Osteoblast (primary cell): Measurements from ENCODE around the gene CD44. TPM values are rescaled to one million over a fixed set of nuclear protein-coding genes. Genes with fewer than 3 reads are reported as not detected.

Experiments used
- DNase-seq: peaks from one replicate; pipeline ENCODE4 v3.0.0; 2011; ENCODE audit warnings: low spot score, mixed read lengths; ENCODE audit not compliant: insufficient read length; ENCODE audit errors: missing footprints
- H2AFZ ChIP-seq: 2 replicates; pipeline ENCODE4 v1.6.0; 2011; ENCODE audit warnings: mild to moderate bottlenecking, low read length
- H3K27ac ChIP-seq: 2 replicates; pipeline ENCODE4 v1.5.1; 2011; ENCODE audit warnings: mild to moderate bottlenecking, low read depth, low read length, moderate library complexity
- H3K27me3 ChIP-seq: 2 replicates; pipeline ENCODE4 v1.6.0; 2012; ENCODE audit warnings: mild to moderate bottlenecking, control low read depth, inconsistent platforms, low read length, moderate library complexity; ENCODE audit not compliant: insufficient read depth
- H3K36me3 ChIP-seq: 2 replicates; pipeline ENCODE4 v1.5.1; 2011; ENCODE audit warnings: mild to moderate bottlenecking, low read length, control low read depth, moderate library complexity; ENCODE audit not compliant: insufficient read depth
- H3K4me1 ChIP-seq: 2 replicates; pipeline ENCODE4 v1.5.1; 2011; ENCODE audit warnings: mild to moderate bottlenecking, low read length, control low read depth, moderate library complexity; ENCODE audit not compliant: insufficient read depth
- H3K4me2 ChIP-seq: 2 replicates; pipeline ENCODE4 v1.6.0; 2011; ENCODE audit warnings: mild to moderate bottlenecking, low read length; ENCODE audit not compliant: insufficient read depth
- H3K4me3 ChIP-seq: fragments of 200-600 bp; sonication (generic); 3 replicates; pipeline ENCODE4 v1.5.1; 2012; ENCODE audit warnings: mild to moderate bottlenecking, low read length, inconsistent platforms; ENCODE audit not compliant: insufficient read depth
- H3K79me2 ChIP-seq: 2 replicates; pipeline ENCODE4 v1.6.0; 2012; ENCODE audit warnings: mild to moderate bottlenecking, low read length, control low read depth, inconsistent platforms; ENCODE audit not compliant: insufficient read depth
- H3K9me3 ChIP-seq: 2 replicates; pipeline ENCODE4 v1.5.1; 2011; ENCODE audit warnings: low read depth, low read length, control low read depth
- H4K20me1 ChIP-seq: 2 replicates; pipeline ENCODE4 v1.6.0; 2012; ENCODE audit warnings: mild to moderate bottlenecking, low read length, control low read depth; ENCODE audit not compliant: insufficient read depth
- CTCF ChIP-seq: IDR thresholded peaks from 2 replicates; pipeline ENCODE4 v1.5.1; 2011; ENCODE audit warnings: mild to moderate bottlenecking, low read depth, low read length, moderate library complexity; ENCODE audit errors: extremely low read depth
- total RNA-seq: library from RNA; depleted of rRNA; stranded (reverse); fragments of >200 nt; gene quantifications from 2 replicates; pipeline ENCODE4 v1.2.3, GENCODE V29; 2012

Gene CD44
- total RNA-seq, 1 donor = 238 TPM

- DNase-seq = no peak
Observed at GRCh38 chr11:35248558-35249323, 109.8 kb downstream of the CD44 start.

GRCh38 chr11:35250192-35250591 is 111.2 kb downstream of the CD44 start:
- TF ChIP-seq CTCF = no peak
- H3K79me2 ChIP-seq = no peaks in the 10 kb centered on the region
- no peak for DNase-seq
- no peak overlapping the region for H3K4me3 ChIP-seq
- H4K20me1 ChIP-seq = no peaks in the 10 kb centered on the region
- H3K36me3 ChIP-seq = no peaks in the 10 kb centered on the region
- no peak overlapping the region for H3K4me2 ChIP-seq
- H3K27ac ChIP-seq = no peak overlapping the region
- H2AFZ ChIP-seq = no peak overlapping the region
- peaks cover 7% of the 10 kb centered on the region for H3K4me1 ChIP-seq
- no peaks in the 10 kb centered on the region for H3K27me3 ChIP-seq
- H3K9me3 ChIP-seq = peaks cover 2% of the 10 kb centered on the region

More at GRCh38 chr11:35248558-35249323, 109.8 kb downstream of the CD44 start:
- Histone ChIP-seq H3K79me2 (no peaks in the 10 kb centered on the region), H2AFZ (no peak overlapping the region), H3K4me2 (no peak overlapping the region), H3K27me3 (no peaks in the 10 kb centered on the region), H3K9me3 (peaks cover 2% of the 10 kb centered on the region), H3K27ac (no peak overlapping the region), H3K36me3 (no peaks in the 10 kb centered on the region), H3K4me3 (no peak overlapping the region), H3K4me1 (peaks cover 7% of the 10 kb centered on the region), H4K20me1 (no peaks in the 10 kb centered on the region)
- TF ChIP-seq CTCF = no peak

GRCh38 chr11:35250621-35251020 is 111.7 kb downstream of the CD44 start:
- no peak overlapping the region for H3K27ac ChIP-seq
- no peak for DNase-seq
- H3K4me2 ChIP-seq = no peak overlapping the region
- H3K79me2 ChIP-seq = no peaks in the 10 kb centered on the region
- no peaks in the 10 kb centered on the region for H3K27me3 ChIP-seq
- H3K4me3 ChIP-seq = no peak overlapping the region
- H3K4me1 ChIP-seq = peaks cover 7% of the 10 kb centered on the region
- H4K20me1 ChIP-seq = no peaks in the 10 kb centered on the region
- no peaks in the 10 kb centered on the region for H3K36me3 ChIP-seq
- no peak overlapping the region for H2AFZ ChIP-seq
- TF ChIP-seq CTCF = no peak
- H3K9me3 ChIP-seq = peaks cover 2% of the 10 kb centered on the region

- no peak overlapping the region for H3K27ac ChIP-seq
- H2AFZ ChIP-seq = no peak overlapping the region
- peaks cover 7% of the 10 kb centered on the region for H3K4me1 ChIP-seq
- H4K20me1 ChIP-seq = no peaks in the 10 kb centered on the region
- H3K9me3 ChIP-seq = peaks cover 2% of the 10 kb centered on the region
- H3K4me2 ChIP-seq = no peak overlapping the region
- DNase-seq = no peak
- TF ChIP-seq CTCF = no peak
- H3K27me3 ChIP-seq = no peaks in the 10 kb centered on the region
- no peaks in the 10 kb centered on the region for H3K36me3 ChIP-seq
- no peak overlapping the region for H3K4me3 ChIP-seq
- no peaks in the 10 kb centered on the region for H3K79me2 ChIP-seq
Observed at GRCh38 chr11:35253237-35253636, 114.3 kb downstream of the CD44 start.
